Adrenal gland (tissue), 12 donors: ENCODE results near the gene CFAP77. TPM values are rescaled to one million over a fixed set of nuclear protein-coding genes. Genes with fewer than 3 reads are reported as not detected.

ENCODE experiments used
- DNase-seq, 7 donors: peaks; one replicate each; pipeline ENCODE4 v3.0.0-alpha.2; 2019 to 2020
- H3K27ac ChIP-seq, 5 donors: fragments of 200-600 bp; sonication (generic) in 4 of 5; 1 replicate in 3 of 5; 2 replicates in 2 of 5; pipeline versions ENCODE4 v1.5.1 to v1.8.0; 2016 to 2020; ENCODE audit warnings: mild to moderate bottlenecking in 1 of 5
- H3K27me3 ChIP-seq: fragments of 200-600 bp; 2 replicates; pipeline ENCODE4 v1.8.0; 2021
- H3K36me3 ChIP-seq, 2 donors: fragments of 200-600 bp; replicated peaks in 1 of 2; 1 replicate in 1 of 2; 2 replicates in 1 of 2; pipeline versions ENCODE4 v1.5.1 to v1.8.0; 2018 to 2022
- H3K4me1 ChIP-seq, 2 donors: fragments of 200-600 bp; replicated peaks in 1 of 2; 1 replicate in 1 of 2; 2 replicates in 1 of 2; pipeline versions ENCODE4 v1.5.1 to v1.8.0; 2018 to 2021
- H3K4me3 ChIP-seq, 4 donors: fragments of 200-600 bp; sonication (generic) in 3 of 4; one replicate each; pipeline ENCODE4 v1.5.1; 2016 to 2018
- H3K9me3 ChIP-seq, 3 donors: fragments of 200-600 bp; sonication (generic) in 1 of 3; replicated peaks in 1 of 3; 1 replicate in 2 of 3; 2 replicates in 1 of 3; pipeline versions ENCODE4 v1.5.1 to v1.8.0; 2016 to 2021
- POLR2A ChIP-seq, 2 donors: fragments of 450-650 bp; IDR thresholded peaks; one replicate each; pipeline ENCODE4 v1.6.1; 2017; ENCODE audit warnings: antibody characterized with exemption in 2 of 2, mild to moderate bottlenecking in 2 of 2, moderate library complexity in 1 of 2
- WGBS, 4 donors: extraction: QIAGEN DNeasy Blood & Tissue Kit in 2 of 4; methylation state at CpG; one replicate each; pipeline versions ENCODE4 v1.1.5 to v1.1.7; 2013 to 2017; 5-methylcytosine and 5-hydroxymethylcytosine counted together
- intact Hi-C, 2 donors: fragments of 100-400 bp; cut with DNase I; formaldehyde crosslinking; loops; one replicate each; pipeline versions ENCODE4 v1.14.1 to v1.15.0; 2022 to 2023
- polyA plus RNA-seq, 3 donors: library from polyadenylated mRNA; stranded (reverse); fragments of 200-250 nt in 2 of 3; fragments of 350-450 nt in 1 of 3; fragmentation: Illumina TruSeq in 1 of 3; extraction: RNeasy Lipid Tissue Mini Kit (QIAGEN cat#74804) in 1 of 3; gene quantifications; one replicate each; pipeline ENCODE4 v1.2.3, GENCODE V29; 2013 to 2014
- total RNA-seq, 9 donors: library from RNA; depleted of rRNA in 4 of 9; stranded (reverse); fragments of >200 nt in 4 of 9; fragments of 120-200 nt in 1 of 9; fragmentation: NEBNext Ultra II Directional in 1 of 9; extraction: Animal tissue kit (Norgen Biotek cat#: 25700) in 1 of 9; gene quantifications; one replicate each; pipeline versions ENCODE4 v1.1.0 to v1.2.4, GENCODE V29; 2013 to 2023
- TF ChIP-seq, protein P1 (sequence below), 6 experiments: fragments of 450-650 bp in 4 of 6; fragments of 200-600 bp in 2 of 6; sonication (generic) in 1 of 6; IDR thresholded peaks; 1 replicate in 5 of 6; 2 replicates in 1 of 6; pipeline versions ENCODE4 v1.5.1 to v1.8.0; 2016 to 2021; ENCODE audit warnings: antibody characterized with exemption in 6 of 6, mild to moderate bottlenecking in 2 of 6, moderate library complexity in 1 of 6
- donor health status: healthy with polysubstance abuse.
- donor health status: Bipolar disorder and iron deficiency.
- donor health status: DM: yes; HTN: yes; CAD: no.
- donor health status: DM: no; HTN: no; CAD: no.
- donor health status: DM: no; HTN: no; CAD: no.
- donor health status: DM: yes; HTN: yes; CAD: no.

CFAP77 gene
- total and polyA plus RNA-seq, 12 donors = not detected

DNA sequence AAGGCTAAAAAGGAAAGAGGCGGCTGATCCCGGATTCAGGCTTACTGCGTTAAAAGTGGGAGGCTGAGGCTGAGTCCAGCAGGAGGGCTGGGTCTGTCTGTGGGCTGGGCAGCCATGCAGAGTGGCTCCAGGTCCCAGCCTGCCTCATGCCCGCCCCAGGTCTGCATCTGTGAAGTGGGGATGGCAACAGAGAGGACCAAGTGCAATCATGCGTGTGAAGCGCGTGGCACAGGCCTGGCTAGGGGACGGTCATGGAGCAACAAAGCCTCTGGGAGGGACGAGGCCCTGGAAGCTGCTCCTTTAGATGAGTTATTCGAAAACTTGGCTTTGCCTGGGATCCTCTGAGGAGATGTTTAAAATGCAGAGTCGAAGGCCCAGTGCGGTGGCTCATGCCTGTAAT is 142.0 kb downstream of the CFAP77 start:
- H3K4me1 ChIP-seq = no peaks in the 10 kb centered on the region
- no peaks in the 10 kb centered on the region for H3K27me3 ChIP-seq
- no peak overlapping the region for H3K27ac ChIP-seq
- WGBS, 4 donors = 87 to 93% (median 89%) methylated on average over 12 of the region's 12 CpGs
- no peak for TF ChIP-seq POLR2A (IDR thresholded peaks at IDR 0.05)
- TF ChIP-seq, protein P1, sequence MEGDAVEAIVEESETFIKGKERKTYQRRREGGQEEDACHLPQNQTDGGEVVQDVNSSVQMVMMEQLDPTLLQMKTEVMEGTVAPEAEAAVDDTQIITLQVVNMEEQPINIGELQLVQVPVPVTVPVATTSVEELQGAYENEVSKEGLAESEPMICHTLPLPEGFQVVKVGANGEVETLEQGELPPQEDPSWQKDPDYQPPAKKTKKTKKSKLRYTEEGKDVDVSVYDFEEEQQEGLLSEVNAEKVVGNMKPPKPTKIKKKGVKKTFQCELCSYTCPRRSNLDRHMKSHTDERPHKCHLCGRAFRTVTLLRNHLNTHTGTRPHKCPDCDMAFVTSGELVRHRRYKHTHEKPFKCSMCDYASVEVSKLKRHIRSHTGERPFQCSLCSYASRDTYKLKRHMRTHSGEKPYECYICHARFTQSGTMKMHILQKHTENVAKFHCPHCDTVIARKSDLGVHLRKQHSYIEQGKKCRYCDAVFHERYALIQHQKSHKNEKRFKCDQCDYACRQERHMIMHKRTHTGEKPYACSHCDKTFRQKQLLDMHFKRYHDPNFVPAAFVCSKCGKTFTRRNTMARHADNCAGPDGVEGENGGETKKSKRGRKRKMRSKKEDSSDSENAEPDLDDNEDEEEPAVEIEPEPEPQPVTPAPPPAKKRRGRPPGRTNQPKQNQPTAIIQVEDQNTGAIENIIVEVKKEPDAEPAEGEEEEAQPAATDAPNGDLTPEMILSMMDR (IDR thresholded peaks at IDR 0.05) = no peak
- H3K36me3 ChIP-seq = no peaks in the 10 kb centered on the region
- intact Hi-C loops = no loop called here
- H3K9me3 ChIP-seq = no peaks in the 10 kb centered on the region
- no peak for DNase-seq
- H3K4me3 ChIP-seq = no peak overlapping the region

DNA sequence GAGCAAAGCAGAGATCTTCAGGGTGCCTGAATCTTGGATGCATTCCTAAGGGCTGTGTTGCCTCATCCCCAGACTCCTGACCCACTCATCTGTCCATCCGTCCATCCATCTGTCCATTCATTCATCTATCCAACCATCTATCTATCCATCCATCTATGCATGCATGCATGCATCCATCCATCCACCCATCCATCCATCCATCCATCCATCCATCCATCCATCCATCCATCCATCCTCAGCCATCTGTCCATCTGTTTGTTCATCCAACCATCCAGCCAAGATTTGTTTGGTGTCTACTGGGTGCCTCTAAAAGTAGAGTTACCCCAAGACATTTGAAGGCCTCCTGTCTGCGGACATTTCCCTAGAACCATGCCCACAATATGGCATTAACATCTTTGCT is 144.7 kb downstream of the CFAP77 start:
- DNase-seq = no peak
- TF ChIP-seq, protein P1 (IDR thresholded peaks at IDR 0.05) = no peak
- TF ChIP-seq POLR2A (IDR thresholded peaks at IDR 0.05) = no peak
- no peaks in the 10 kb centered on the region for H3K4me1 ChIP-seq
- no peak overlapping the region for H3K4me3 ChIP-seq
- H3K36me3 ChIP-seq = no peaks in the 10 kb centered on the region
- no peaks in the 10 kb centered on the region for H3K9me3 ChIP-seq
- no peaks in the 10 kb centered on the region for H3K27me3 ChIP-seq
- WGBS, 4 donors = 77 to 90% (median 82%) methylated on average over 2 of the region's 2 CpGs
- intact Hi-C loops = no loop called here
- no peak overlapping the region for H3K27ac ChIP-seq

DNA sequence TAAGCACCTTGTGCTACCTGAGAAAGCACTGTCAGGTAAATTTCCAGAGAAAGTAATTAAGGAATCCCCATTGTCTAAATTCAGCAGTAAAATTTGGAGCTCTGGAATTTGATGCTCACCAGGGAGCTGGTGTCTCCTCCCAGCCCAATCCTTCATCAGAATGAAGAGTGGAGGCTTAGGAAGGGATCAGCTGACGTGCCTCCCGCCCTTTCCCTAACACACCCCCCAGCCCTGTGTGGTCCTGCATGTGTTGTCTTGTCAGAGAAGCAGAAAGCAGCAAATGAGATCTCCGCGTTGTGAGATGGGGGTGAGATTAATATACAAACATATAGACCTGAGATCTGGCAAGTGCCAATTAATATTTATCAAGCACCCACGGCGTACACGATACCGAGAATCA is 145.5 kb downstream of the CFAP77 start:
- no peaks in the 10 kb centered on the region for H3K27me3 ChIP-seq
- WGBS, 4 donors = 73 to 89% (median 82%) methylated on average over 8 of the region's 8 CpGs
- intact Hi-C loops = no loop called here
- H3K9me3 ChIP-seq = no peaks in the 10 kb centered on the region
- H3K4me3 ChIP-seq = no peak overlapping the region
- H3K36me3 ChIP-seq = no peaks in the 10 kb centered on the region
- no peak for DNase-seq
- H3K27ac ChIP-seq = no peak overlapping the region
- H3K4me1 ChIP-seq = peaks cover 3 to 6% of the 10 kb centered on the region in 2 donors
- TF ChIP-seq, protein P1 (IDR thresholded peaks at IDR 0.05) = no peak
- no peak for TF ChIP-seq POLR2A (IDR thresholded peaks at IDR 0.05)

DNA sequence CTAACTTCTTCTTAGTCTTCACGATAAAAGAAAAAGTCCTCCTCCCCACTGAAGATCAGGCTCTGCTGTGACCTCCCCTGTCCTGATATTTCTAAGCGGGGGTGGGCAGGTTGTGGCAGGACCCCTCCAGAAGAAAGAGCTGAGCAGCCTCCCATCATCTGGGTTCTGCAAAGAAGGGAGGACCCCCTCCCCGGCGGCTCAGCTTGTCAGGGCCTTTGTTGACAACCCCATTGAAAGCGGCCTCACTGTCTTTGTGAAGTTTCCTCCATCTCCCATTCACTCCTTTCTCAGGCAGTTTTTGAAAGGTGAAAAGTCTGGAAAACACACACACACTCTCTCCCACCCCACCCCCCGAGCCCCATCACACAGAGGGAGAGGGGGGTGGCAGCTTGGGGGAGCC is 146.2 kb downstream of the CFAP77 start:
- no peaks in the 10 kb centered on the region for H3K27me3 ChIP-seq
- H3K4me1 ChIP-seq = peaks cover 10 to 13% of the 10 kb centered on the region in 2 donors
- TF ChIP-seq POLR2A (IDR thresholded peaks at IDR 0.05) = no peak
- TF ChIP-seq, protein P1 (IDR thresholded peaks at IDR 0.05) = no peak
- no peaks in the 10 kb centered on the region for H3K9me3 ChIP-seq
- no peak for DNase-seq
- H3K27ac ChIP-seq = no peak overlapping the region
- H3K4me3 ChIP-seq = no peak overlapping the region
- H3K36me3 ChIP-seq = no peaks in the 10 kb centered on the region
- 73 to 81% (median 77%) methylated on average over 5 to 6 of the region's 6 CpGs for WGBS, 4 donors
- intact Hi-C loops = no loop called here
